Measurements from ENCODE around the gene ATG2B. TPM values are rescaled to one million over a fixed set of nuclear protein-coding genes. Genes with fewer than 3 reads are reported as not detected.
A peak's percentile ranks its signal among the peaks of the same experiment; 100 is the strongest.

Gene ATG2B
- total RNA-seq, 1 donor from 2014 or later, result 27.5 TPM

GRCh38 chr14:96318836-96319235 is 44.3 kb downstream of the ATG2B start:
- TF ChIP-seq CTCF (IDR thresholded peaks at IDR 0.05; ENCODE audit: partially characterized antibody, unreplicated experiment), result no peak
- H3K27me3 Mint-ChIP-seq (ENCODE audit: unreplicated experiment), result no peaks in the 10 kb centered on the region

GRCh38 chr14:96316087-96316486 is 47.1 kb downstream of the ATG2B start:
- H3K36me3 Mint-ChIP-seq (ENCODE audit: unreplicated experiment), result no peaks in the 10 kb centered on the region
- no peak for TF ChIP-seq CTCF (IDR thresholded peaks at IDR 0.05; ENCODE audit: partially characterized antibody, unreplicated experiment)
- H3K27ac Mint-ChIP-seq (ENCODE audit: unreplicated experiment), result no peak overlapping the region
- DNase-seq, result no peak
- no peaks in the 10 kb centered on the region for H3K4me1 Mint-ChIP-seq (ENCODE audit: low read depth, unreplicated experiment)
- no peak overlapping the region for H3K4me3 Mint-ChIP-seq (ENCODE audit: unreplicated experiment)
- H3K9me3 Mint-ChIP-seq (ENCODE audit: unreplicated experiment), result no peaks in the 10 kb centered on the region
- H3K27me3 Mint-ChIP-seq (ENCODE audit: unreplicated experiment), result no peaks in the 10 kb centered on the region

More at GRCh38 chr14:96318836-96319235, 44.3 kb downstream of the ATG2B start:
- H3K27ac Mint-ChIP-seq (ENCODE audit: unreplicated experiment), result no peak overlapping the region
- no peaks in the 10 kb centered on the region for H3K36me3 Mint-ChIP-seq (ENCODE audit: unreplicated experiment)
- no peak for DNase-seq
- peak overlapping the region; percentile 14 for H3K4me3 Mint-ChIP-seq (ENCODE audit: unreplicated experiment)
- no peaks in the 10 kb centered on the region for H3K9me3 Mint-ChIP-seq (ENCODE audit: unreplicated experiment)
- no peaks in the 10 kb centered on the region for H3K4me1 Mint-ChIP-seq (ENCODE audit: low read depth, unreplicated experiment)

GRCh38 chr14:96310906-96311305 is 52.2 kb downstream of the ATG2B start:
- DNase-seq, result no peak
- no peaks in the 10 kb centered on the region for H3K4me1 Mint-ChIP-seq (ENCODE audit: low read depth, unreplicated experiment)
- no peaks in the 10 kb centered on the region for H3K9me3 Mint-ChIP-seq (ENCODE audit: unreplicated experiment)
- no peaks in the 10 kb centered on the region for H3K27me3 Mint-ChIP-seq (ENCODE audit: unreplicated experiment)
- no peak for TF ChIP-seq CTCF (IDR thresholded peaks at IDR 0.05; ENCODE audit: partially characterized antibody, unreplicated experiment)
- H3K4me3 Mint-ChIP-seq (ENCODE audit: unreplicated experiment), result no peak overlapping the region
- no peaks in the 10 kb centered on the region for H3K36me3 Mint-ChIP-seq (ENCODE audit: unreplicated experiment)
- no peak overlapping the region for H3K27ac Mint-ChIP-seq (ENCODE audit: unreplicated experiment)

- TF ChIP-seq CTCF (IDR thresholded peaks at IDR 0.05; ENCODE audit: partially characterized antibody, unreplicated experiment), result no peak
- Mint-ChIP-seq H3K27me3 (ENCODE audit: unreplicated experiment) (no peaks in the 10 kb centered on the region), H3K27ac (ENCODE audit: unreplicated experiment) (no peak overlapping the region), H3K4me3 (ENCODE audit: unreplicated experiment) (no peak overlapping the region), H3K36me3 (ENCODE audit: unreplicated experiment) (no peaks in the 10 kb centered on the region), H3K9me3 (ENCODE audit: unreplicated experiment) (no peaks in the 10 kb centered on the region), H3K4me1 (ENCODE audit: low read depth, unreplicated experiment) (no peaks in the 10 kb centered on the region)
- DNase-seq, result no peak
These were observed 53.2 kb downstream of the ATG2B start for GRCh38 chr14:96309896-96310330.

GRCh38 chr14:96309133-96309895 is 53.8 kb downstream of the ATG2B start:
- Mint-ChIP-seq H3K4me3 (ENCODE audit: unreplicated experiment) (no peak overlapping the region), H3K27ac (ENCODE audit: unreplicated experiment) (no peak overlapping the region), H3K4me1 (ENCODE audit: low read depth, unreplicated experiment) (peaks cover 2% of the 10 kb centered on the region), H3K27me3 (ENCODE audit: unreplicated experiment) (no peaks in the 10 kb centered on the region), H3K36me3 (ENCODE audit: unreplicated experiment) (no peaks in the 10 kb centered on the region), H3K9me3 (ENCODE audit: unreplicated experiment) (no peaks in the 10 kb centered on the region)
- no peak for TF ChIP-seq CTCF (IDR thresholded peaks at IDR 0.05; ENCODE audit: partially characterized antibody, unreplicated experiment)
- no peak for DNase-seq

Data from glutamatergic neuron (in vitro differentiated cells).